ENCODE data around the gene SDCBP2. TPM values are rescaled to one million over a fixed set of nuclear protein-coding genes. Genes with fewer than 3 reads are reported as not detected.
A peak's percentile ranks its signal among the peaks of the same experiment; 100 is the strongest.

SDCBP2 gene
- total RNA-seq, 1 experiment from 2014 or later: 1.9 TPM

GRCh38 chr20:1308067-1308701, 20.8 kb downstream of the SDCBP2 start:
- H3K79me2 ChIP-seq (ENCODE audit: insufficient read depth, low read length): no peaks in the 10 kb centered on the region
- H3K4ac ChIP-seq (ENCODE audit: low read depth, low read length): no peak overlapping the region
- H2BK120ac ChIP-seq (ENCODE audit: low read depth, low read length, poor library complexity, severe bottlenecking): no peak overlapping the region
- Mint-ChIP-seq H3K4me1 (peaks cover 7 to 13% of the 10 kb centered on the region in 2 experiments), H3K4me3 (no peak overlapping the region), H3K27me3 (ENCODE audit: low read depth) (peaks cover 6% of the 10 kb centered on the region), H3K9me3 (no peaks in the 10 kb centered on the region), H3K36me3 (ENCODE audit: insufficient read depth in 1 of 3, low read depth in 3 of 3) (no peaks in the 10 kb centered on the region; a peak in 1 of 7 replicates), H3K27ac (no peak overlapping the region)
- H2BK20ac ChIP-seq (ENCODE audit: low read depth, low read length, poor library complexity, severe bottlenecking): no peak overlapping the region
- no peak overlapping the region for H3K23ac ChIP-seq (ENCODE audit: insufficient read length, low read depth, low read length)
- H3K23me2 ChIP-seq (ENCODE audit: insufficient read length, low read depth, low read length, poor library complexity, severe bottlenecking): peaks cover 2% of the 10 kb centered on the region
- H3K18ac ChIP-seq (ENCODE audit: insufficient read length, low read depth, low read length): no peak overlapping the region
- H3K79me1 ChIP-seq (ENCODE audit: insufficient read depth, low read depth, low read length, poor library complexity, severe bottlenecking): no peaks in the 10 kb centered on the region
- no peak overlapping the region for H3K27ac ChIP-seq (ENCODE audit: insufficient read length, low read depth, low read length)
- H3K4me2 ChIP-seq (ENCODE audit: insufficient read depth, insufficient read length, low read length): no peak overlapping the region
- no peak overlapping the region for H4K8ac ChIP-seq (replicated peaks; ENCODE audit: insufficient read length, low read depth, low read length)
- H2BK12ac ChIP-seq (ENCODE audit: insufficient read length, low read depth, low read length): no peak overlapping the region
- H4K20me1 ChIP-seq (ENCODE audit: control insufficient read depth, insufficient read depth, insufficient read length): no peaks in the 10 kb centered on the region
- H3K56ac ChIP-seq (ENCODE audit: insufficient read length, low read depth, low read length): no peak overlapping the region
- no peak overlapping the region for H4K5ac ChIP-seq (ENCODE audit: insufficient read length, low read depth, low read length)
- H3K4me1 ChIP-seq (ENCODE audit: insufficient read depth, low read length): no peaks in the 10 kb centered on the region; the same call in 1 of the 2 replicates
- no peak overlapping the region for H3K9ac ChIP-seq (ENCODE audit: extremely low read depth, insufficient read length, low read length)
- TF ChIP-seq, protein P1, sequence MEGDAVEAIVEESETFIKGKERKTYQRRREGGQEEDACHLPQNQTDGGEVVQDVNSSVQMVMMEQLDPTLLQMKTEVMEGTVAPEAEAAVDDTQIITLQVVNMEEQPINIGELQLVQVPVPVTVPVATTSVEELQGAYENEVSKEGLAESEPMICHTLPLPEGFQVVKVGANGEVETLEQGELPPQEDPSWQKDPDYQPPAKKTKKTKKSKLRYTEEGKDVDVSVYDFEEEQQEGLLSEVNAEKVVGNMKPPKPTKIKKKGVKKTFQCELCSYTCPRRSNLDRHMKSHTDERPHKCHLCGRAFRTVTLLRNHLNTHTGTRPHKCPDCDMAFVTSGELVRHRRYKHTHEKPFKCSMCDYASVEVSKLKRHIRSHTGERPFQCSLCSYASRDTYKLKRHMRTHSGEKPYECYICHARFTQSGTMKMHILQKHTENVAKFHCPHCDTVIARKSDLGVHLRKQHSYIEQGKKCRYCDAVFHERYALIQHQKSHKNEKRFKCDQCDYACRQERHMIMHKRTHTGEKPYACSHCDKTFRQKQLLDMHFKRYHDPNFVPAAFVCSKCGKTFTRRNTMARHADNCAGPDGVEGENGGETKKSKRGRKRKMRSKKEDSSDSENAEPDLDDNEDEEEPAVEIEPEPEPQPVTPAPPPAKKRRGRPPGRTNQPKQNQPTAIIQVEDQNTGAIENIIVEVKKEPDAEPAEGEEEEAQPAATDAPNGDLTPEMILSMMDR (conservative IDR thresholded peaks at IDR 0.05): no peak
- no peak for DNase-seq
- H2BK5ac ChIP-seq (ENCODE audit: insufficient read length, low read length): no peak overlapping the region
- no peak overlapping the region for H2AFZ ChIP-seq (ENCODE audit: low read length)
- H3T11ph ChIP-seq (ENCODE audit: low read length): no peak overlapping the region
- no peak overlapping the region for H4K91ac ChIP-seq (ENCODE audit: insufficient read length, low read depth, low read length)
- H3K27me3 ChIP-seq (ENCODE audit: insufficient read depth, low read length): no peaks in the 10 kb centered on the region
- no peak overlapping the region for H2BK15ac ChIP-seq (ENCODE audit: low read depth, low read length)
- no peak overlapping the region for H2AK5ac ChIP-seq (ENCODE audit: insufficient read length, low read length)
- no CpG with 5 or more reads among the region's 13 CpGs for WGBS (ENCODE audit: extremely low coverage, insufficient read length, low lambda C conversion rate)
- peak overlapping the region; percentile 17; the same call in 1 of the 2 replicates for H3K14ac ChIP-seq (ENCODE audit: insufficient read depth, low read length)
- no peaks in the 10 kb centered on the region for H3K9me3 ChIP-seq (ENCODE audit: control insufficient read depth, low read depth, low read length)

Data from H9 (cell line).